Natural killer cell (primary cell): ENCODE results near the gene INAFM2. TPM values are rescaled to one million over a fixed set of nuclear protein-coding genes. Genes with fewer than 3 reads are reported as not detected.

Experiments used
- ATAC-seq, 3 donors: fragments of 150-1000 bp in 2 of 3; fragments of 200-7000 bp in 1 of 3; cut with Tn5 transposase; 1 replicate in 1 of 3; 2 replicates in 2 of 3; pipeline ENCODE4 v1.10.0; 2021; ENCODE audit warnings: mild to moderate bottlenecking in 2 of 3, moderate library complexity in 2 of 3
- DNase-seq, 2 donors: peaks; one replicate each; pipeline versions ENCODE4 v3.0.0 to v3.0.0-alpha.2; 2013 to 2021; ENCODE audit warnings: mixed read lengths in 1 of 2
- H3K27ac ChIP-seq: one replicate; pipeline ENCODE4 v1.5.1; 2013; ENCODE audit warnings: mild to moderate bottlenecking, low read length
- H3K27me3 ChIP-seq: one replicate; pipeline ENCODE4 v1.6.1; 2013; ENCODE audit warnings: low read length; ENCODE audit not compliant: control insufficient read depth, insufficient read depth
- H3K36me3 ChIP-seq: one replicate; pipeline ENCODE4 v1.6.1; 2013; ENCODE audit warnings: low read length; ENCODE audit not compliant: control insufficient read depth, insufficient read depth
- H3K4me1 ChIP-seq: one replicate; pipeline ENCODE4 v1.6.1; 2013; ENCODE audit warnings: low read length; ENCODE audit not compliant: control insufficient read depth, insufficient read depth
- H3K4me3 ChIP-seq: one replicate; pipeline ENCODE4 v1.5.1; 2013; ENCODE audit warnings: low read length
- H3K9me3 ChIP-seq: one replicate; pipeline ENCODE4 v1.6.1; 2013; ENCODE audit warnings: low read length; ENCODE audit not compliant: control insufficient read depth, insufficient read depth
- H3K27ac Mint-ChIP-seq, 2 donors: one replicate each; pipeline ENCODE4 v1.8.0; 2022; ENCODE audit warnings: mild to moderate bottlenecking in 2 of 2, mixed read lengths in 2 of 2, moderate library complexity in 1 of 2
- H3K27me3 Mint-ChIP-seq, 2 donors: one replicate each; pipeline ENCODE4 v1.8.0; 2022; ENCODE audit warnings: low read depth in 2 of 2, mixed read lengths in 2 of 2
- H3K36me3 Mint-ChIP-seq: one replicate; pipeline ENCODE4 v1.8.0; 2022; ENCODE audit warnings: mixed read lengths
- H3K4me1 Mint-ChIP-seq, 2 donors: one replicate each; pipeline ENCODE4 v1.8.0; 2022; ENCODE audit warnings: mixed read lengths in 2 of 2
- H3K4me3 Mint-ChIP-seq: one replicate; pipeline ENCODE4 v1.8.0; 2022; ENCODE audit warnings: mild to moderate bottlenecking, moderate library complexity, mixed read lengths
- H3K9me3 Mint-ChIP-seq, 2 donors: one replicate each; pipeline ENCODE4 v1.8.0; 2022; ENCODE audit warnings: mixed read lengths in 2 of 2
- WGBS: methylation state at CpG from one replicate; pipeline ENCODE4 v1.1.7; 2013; ENCODE audit warnings: missing lambda C conversion rate; ENCODE audit not compliant: insufficient coverage; 5-methylcytosine and 5-hydroxymethylcytosine counted together
- intact Hi-C: fragments of 100-400 bp; cut with micrococcal nuclease; formaldehyde crosslinking; loops from one replicate; pipeline ENCODE4 v1.14.2; 2022
- total RNA-seq, 4 donors: library from RNA; stranded (reverse); fragments of 120-200 nt in 1 of 4; gene quantifications; one replicate each; pipeline versions ENCODE4 v1.2.3 to v1.2.4, GENCODE V29; 2013 to 2022
- TF ChIP-seq, protein P1 (sequence below): fragments of 200-600 bp; IDR thresholded peaks from one replicate; pipeline ENCODE4 v1.8.0; 2022; ENCODE audit warnings: antibody characterized with exemption

INAFM2 gene
- total RNA-seq, 3 donors from 2014 or later (not counting 1 experiment from before 2014, with no cell fraction given), result 14.0 to 21.7 (median 15.1) TPM

DNA sequence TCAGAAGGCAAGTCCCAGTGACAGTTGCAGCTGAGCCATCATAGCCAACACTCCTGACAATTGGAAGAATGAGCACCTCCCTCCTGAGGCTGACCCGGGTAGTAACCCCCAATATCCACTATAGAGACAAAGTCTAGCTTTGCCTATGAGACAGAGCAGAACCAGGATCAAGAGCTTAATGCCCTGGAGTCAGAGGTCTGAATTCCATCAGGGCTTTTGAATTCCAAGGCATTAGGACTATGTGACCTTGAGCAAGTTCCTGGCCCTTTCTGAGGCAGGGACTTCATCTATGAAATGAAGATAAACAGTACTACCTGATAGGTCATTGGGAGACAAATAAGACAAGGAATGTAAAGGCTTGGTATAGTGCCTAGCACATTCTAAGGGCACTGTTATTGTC lies 3.1 kb upstream of the INAFM2 start:
- Histone ChIP-seq H3K4me3 (no peak overlapping the region), H3K9me3 (no peaks in the 10 kb centered on the region), H3K27me3 (no peaks in the 10 kb centered on the region), H3K36me3 (no peaks in the 10 kb centered on the region), H3K27ac (no peak overlapping the region), H3K4me1 (peaks cover 22% of the 10 kb centered on the region)
- DNase-seq, result no peak
- no peak for ATAC-seq
- Mint-ChIP-seq H3K4me1 (peaks cover 28 to 41% of the 10 kb centered on the region in 2 donors), H3K27me3 (no peaks in the 10 kb centered on the region), H3K27ac (no peak overlapping the region), H3K4me3 (no peak overlapping the region), H3K36me3 (no peaks in the 10 kb centered on the region), H3K9me3 (no peaks in the 10 kb centered on the region)
- intact Hi-C loops, result no loop called here
- TF ChIP-seq, protein P1, sequence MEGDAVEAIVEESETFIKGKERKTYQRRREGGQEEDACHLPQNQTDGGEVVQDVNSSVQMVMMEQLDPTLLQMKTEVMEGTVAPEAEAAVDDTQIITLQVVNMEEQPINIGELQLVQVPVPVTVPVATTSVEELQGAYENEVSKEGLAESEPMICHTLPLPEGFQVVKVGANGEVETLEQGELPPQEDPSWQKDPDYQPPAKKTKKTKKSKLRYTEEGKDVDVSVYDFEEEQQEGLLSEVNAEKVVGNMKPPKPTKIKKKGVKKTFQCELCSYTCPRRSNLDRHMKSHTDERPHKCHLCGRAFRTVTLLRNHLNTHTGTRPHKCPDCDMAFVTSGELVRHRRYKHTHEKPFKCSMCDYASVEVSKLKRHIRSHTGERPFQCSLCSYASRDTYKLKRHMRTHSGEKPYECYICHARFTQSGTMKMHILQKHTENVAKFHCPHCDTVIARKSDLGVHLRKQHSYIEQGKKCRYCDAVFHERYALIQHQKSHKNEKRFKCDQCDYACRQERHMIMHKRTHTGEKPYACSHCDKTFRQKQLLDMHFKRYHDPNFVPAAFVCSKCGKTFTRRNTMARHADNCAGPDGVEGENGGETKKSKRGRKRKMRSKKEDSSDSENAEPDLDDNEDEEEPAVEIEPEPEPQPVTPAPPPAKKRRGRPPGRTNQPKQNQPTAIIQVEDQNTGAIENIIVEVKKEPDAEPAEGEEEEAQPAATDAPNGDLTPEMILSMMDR, result no peak
- 100% methylated on average over 1 of the region's 1 CpG for WGBS

GRCh38 chr15:40320931-40321371 lies 2.5 kb upstream of the INAFM2 start:
- H3K27ac Mint-ChIP-seq, result peak overlapping the region; percentile 41 to 64
- Histone ChIP-seq H3K4me3 (no peak overlapping the region), H3K4me1 (peaks cover 23% of the 10 kb centered on the region), H3K27me3 (no peaks in the 10 kb centered on the region), H3K9me3 (no peaks in the 10 kb centered on the region), H3K36me3 (no peaks in the 10 kb centered on the region), H3K27ac (no peak overlapping the region)
- peak in 2 of 3 donors; percentile 17 to 29 for ATAC-seq
- peak in 1 of 2 donors; percentile 82 for DNase-seq
- H3K9me3 Mint-ChIP-seq, result no peaks in the 10 kb centered on the region
- intact Hi-C loops, result loop anchor here (1.0 kb wide), 1 partner anchor 13 kb away; no protein-coding TSS in a partner anchor
- peaks cover 24 to 37% of the 10 kb centered on the region in 2 donors for H3K4me1 Mint-ChIP-seq
- H3K4me3 Mint-ChIP-seq, result peak overlapping the region; percentile 78
- TF ChIP-seq, protein P1, result peak; percentile 88
- 0% methylated on average over 2 of the region's 2 CpGs for WGBS
- no peaks in the 10 kb centered on the region for H3K27me3 Mint-ChIP-seq
- no peaks in the 10 kb centered on the region for H3K36me3 Mint-ChIP-seq

DNA sequence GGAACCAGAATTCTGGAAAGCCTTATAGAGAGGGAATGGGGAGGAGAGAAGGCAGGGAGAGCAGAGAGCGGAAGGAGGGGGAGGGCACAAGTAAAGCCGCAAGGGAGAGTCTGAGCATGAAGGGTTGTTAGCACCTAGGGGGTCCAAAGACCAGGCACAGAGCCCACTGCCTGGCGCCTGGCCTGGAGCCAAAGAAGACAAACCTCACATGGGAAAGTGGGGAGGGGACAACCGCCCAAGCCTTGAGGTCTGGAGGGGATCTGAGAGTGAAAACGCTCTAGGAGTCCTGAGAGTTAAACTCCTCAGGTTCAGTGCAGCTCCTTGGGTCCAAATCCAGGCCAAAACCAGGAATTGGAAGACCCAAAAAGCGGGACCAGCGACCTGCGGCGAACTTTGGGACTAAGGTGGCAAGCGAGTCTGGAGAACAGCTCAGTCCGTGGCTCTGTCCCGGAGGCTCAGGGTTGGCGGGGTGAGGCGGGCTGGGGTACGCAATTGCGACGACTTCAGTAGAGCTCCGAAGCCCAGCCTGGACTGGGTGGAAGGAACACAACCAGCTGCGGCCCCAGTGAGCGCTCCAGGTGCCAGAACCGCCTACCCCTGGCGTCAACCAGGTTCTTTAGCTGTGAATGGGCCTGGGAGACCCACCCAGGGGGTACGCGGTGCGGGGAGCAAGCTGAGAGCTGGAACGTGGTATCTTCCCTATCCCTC lies 807 bp upstream of the INAFM2 start:
- Mint-ChIP-seq H3K4me1 (peaks cover 32 to 46% of the 10 kb centered on the region in 2 donors), H3K4me3 (peak overlapping the region; percentile 87), H3K36me3 (no peaks in the 10 kb centered on the region), H3K27ac (peak overlapping the region; percentile 78 to 92), H3K9me3 (no peaks in the 10 kb centered on the region), H3K27me3 (no peaks in the 10 kb centered on the region)
- intact Hi-C loops, result loop anchor here (1.0 kb wide), 1 partner anchor 36 kb away; the partner anchor contains the start of gene DISP2
- Histone ChIP-seq H3K4me3 (peak overlapping the region; percentile 14), H3K36me3 (no peaks in the 10 kb centered on the region), H3K27ac (peak overlapping the region; percentile 40), H3K9me3 (no peaks in the 10 kb centered on the region), H3K4me1 (peaks cover 23% of the 10 kb centered on the region), H3K27me3 (no peaks in the 10 kb centered on the region)
- DNase-seq (no peak), ATAC-seq (no peak)
- WGBS, result 69% methylated on average over 26 of the region's 26 CpGs
- TF ChIP-seq, protein P1, result no peak
